HG02798 (cell line): ENCODE results near the gene SARS2.

Experiments
- ATAC-seq: cut with Tn5 transposase; IDR thresholded peaks from one replicate; pipeline ENCODE4 v1.9.1; 2021; ENCODE audit warnings: mild to moderate bottlenecking; ENCODE audit not compliant: unreplicated experiment, poor library complexity

Gene SARS2

DNA sequence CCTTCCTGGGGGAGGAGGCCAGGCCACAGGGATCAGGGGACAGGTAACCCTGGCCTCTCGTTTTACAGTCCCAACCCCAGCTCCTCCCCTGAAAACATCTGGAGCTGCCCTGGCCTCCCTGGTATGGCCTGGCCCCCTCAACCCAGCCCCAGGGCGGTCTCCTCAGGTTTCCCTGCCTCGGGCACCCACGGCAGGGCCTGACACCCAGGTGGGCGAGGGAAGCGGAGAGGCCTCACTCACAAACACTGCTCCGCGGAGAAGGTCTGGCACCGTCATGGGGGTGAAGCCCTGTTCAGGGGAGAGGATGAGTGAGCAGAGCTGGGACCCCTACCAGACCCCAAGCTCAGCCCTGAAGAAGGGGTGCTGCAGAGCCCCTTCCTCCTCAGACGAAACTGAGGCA, 12.0 kb downstream of the SARS2 start:
- no peak for ATAC-seq

DNA sequence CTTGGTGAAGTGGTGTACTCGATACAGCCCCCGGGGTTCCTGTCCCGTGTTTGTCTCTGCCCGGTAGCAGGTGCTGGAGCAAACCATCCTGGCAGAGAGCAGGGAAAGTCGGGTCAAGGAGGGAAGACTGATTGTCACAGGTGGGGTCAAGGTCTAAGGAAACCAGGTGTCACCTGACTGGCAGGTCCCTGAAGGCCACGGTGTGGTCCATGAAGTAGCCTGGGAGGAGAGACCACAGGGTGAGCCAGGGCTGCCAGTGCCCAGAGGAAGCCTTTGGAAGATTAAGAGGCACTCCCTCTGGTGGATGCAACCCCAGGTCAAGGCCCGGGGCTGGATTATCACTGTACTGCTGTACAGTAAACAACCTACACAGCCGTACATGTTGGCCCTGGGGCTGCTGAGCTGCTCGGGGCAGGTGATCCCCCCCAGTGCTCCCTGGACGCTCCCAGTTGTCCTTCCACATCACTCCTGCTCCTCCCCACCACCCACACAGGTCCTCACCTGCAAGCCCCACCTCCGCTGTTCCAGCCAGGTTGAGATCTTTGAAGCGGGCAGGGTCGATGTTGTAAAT, 12.6 kb downstream of the SARS2 start:
- no peak for ATAC-seq

DNA sequence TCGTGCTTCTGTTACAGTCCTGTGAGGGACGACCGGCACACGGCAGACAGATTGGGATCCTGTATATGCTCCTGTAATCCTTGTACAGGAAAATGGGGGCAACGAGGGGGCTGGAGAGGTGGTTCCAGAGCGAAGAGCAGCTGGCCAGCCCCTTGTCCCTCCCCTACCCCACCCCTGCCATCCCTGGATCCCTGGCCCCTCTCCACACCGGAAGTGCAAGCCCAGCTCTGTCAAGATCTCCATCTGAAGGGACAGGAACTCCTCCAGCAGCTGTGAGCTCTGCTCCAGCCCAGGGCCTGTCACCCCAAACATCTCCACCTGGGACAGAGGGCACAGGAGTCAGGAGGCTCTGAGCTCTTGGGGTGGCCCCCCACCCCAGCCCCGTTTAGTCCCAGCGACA, 13.0 kb downstream of the SARS2 start:
- ATAC-seq, result no peak

DNA sequence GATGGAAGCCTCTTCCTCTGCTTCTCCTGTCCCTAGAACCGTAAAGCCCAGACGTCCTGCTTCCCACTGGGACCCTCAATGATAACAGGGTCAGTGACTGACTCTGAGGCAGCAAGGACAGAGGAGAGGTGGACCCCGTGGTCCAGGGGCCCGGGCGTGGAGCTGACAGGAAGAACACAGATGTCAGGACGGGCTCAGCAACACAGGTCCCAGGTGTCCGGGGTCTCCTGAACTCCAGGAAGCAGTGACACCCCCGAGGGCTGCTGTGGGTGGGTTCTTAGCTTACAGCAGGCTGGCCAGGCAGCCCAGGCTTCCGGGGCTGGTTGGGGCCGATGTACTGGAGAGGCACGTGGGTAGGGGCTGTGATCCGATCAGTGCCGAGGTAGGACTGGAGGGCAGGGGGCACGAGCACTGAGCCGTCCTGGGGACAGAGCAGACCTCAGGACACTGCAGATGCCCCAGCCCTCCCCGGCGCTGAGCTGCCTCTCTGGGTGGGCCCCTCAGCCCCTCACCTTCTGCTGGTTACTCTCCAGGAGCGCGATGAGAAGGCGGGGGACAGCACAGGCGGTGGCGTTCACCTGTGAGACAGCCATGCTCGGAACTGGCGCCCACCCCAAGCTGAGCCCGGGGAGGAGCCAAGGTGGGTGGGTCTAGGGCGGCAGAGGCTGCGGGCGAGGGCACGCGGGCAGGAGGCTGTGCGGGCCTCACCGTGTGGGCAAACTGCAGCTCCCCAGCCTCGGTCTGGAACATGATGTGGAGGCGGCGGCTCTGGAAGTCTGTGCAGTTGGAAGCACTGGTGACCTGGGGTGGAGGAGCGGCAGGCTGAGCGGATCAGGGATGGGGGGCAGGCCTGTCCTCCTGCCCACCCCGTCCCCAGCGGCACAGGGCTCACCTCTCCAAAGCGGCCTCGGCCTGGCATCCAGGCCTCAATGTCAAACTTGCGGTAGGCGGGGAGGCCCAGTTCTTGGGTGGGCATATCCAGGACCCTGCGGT, 14.9 kb downstream of the SARS2 start:
- ATAC-seq, result no peak

DNA sequence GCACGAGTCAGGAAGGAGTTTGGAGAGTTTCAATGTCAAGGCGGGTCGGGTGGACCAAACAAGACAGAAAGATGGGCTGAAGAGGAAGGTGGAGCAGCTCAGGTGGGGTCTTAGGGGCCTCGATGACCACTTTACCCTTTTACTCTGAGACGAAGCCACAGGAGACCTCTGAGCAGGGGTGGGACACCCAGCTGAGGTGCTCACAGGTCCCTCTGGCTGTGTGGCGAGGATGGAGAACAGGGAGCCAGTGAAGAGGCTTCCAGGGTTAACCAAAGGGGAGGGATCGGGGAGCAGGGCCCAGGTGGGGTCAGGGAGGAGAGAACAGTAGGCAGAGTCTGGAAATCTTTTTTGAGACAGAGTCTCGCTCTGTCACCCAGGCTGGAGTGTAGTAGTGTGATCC, 16.6 kb downstream of the SARS2 start:
- ATAC-seq, result no peak

DNA sequence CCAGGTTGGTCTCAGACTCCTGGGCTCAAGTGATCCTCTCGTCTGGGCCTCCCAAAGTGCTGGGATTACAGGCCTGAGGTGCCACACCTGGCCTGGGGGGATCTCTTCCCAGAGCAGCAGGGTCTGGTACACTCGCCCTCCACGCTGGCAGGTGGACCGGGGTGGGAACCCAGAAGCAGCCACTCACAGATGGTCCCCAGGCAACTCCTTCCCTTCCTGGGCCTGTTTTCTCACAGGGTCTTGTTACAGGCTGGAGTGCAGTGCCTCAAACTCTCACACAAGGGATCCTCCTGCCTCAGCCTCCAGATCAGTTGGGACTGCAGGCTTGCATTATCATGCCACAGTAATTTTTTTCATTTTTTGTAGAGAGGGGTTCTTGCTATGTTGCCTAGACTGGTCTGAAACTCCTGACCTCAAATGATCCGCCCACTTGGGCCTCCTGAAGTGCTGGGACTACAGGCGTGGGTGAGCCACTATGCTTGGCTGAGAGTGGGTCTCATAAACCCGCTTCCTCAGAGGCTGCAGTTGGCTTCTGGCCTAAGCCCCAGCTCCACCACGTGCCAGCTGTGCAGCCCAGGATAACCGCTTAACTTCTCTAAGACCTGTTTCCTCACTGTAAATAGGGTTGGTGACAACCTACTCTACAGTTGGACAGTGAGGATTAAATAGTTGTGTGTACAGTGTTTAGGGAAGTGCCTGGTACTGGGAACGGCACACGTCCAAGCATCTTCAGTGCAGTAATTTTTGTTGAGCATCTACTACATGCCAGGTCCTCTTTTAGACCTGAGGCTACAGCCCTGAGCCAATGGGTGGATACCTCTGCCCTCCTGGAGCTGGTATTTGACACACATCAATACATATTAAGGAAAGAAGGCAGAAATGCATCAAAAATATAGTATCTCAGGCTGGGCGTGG, 17.7 kb downstream of the SARS2 start:
- no peak for ATAC-seq

DNA sequence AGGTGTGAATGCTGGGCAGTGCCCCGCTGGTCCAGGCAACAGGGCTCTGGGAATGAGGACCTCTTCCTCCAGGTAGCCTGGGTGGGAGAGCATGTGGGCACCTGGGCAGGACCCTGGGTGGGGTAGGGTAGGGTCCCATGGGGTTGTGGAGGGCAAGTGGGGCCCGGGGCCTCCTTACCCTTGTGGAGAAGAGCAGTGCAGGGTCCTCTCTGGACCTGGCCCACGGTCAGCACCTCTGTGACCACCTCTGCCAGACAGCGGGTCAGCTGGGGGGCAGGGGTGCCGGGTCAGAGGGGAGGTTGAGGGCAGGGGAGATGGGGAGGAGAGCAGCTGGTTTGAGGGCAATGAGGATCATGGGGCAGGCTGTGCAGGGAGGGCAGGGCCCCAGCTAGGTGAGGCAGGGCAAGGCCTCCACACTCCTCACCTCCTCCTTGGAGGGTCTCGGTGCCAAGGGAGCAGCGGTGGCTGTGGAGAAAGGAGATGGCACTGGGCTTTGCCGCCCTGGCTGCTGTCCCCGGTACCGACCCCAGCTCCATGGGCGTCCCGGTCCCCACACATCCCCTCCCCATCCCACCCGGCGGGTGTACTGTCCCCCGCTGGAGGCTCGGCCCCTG, 19.1 kb downstream of the SARS2 start:
- ATAC-seq, result no peak

DNA sequence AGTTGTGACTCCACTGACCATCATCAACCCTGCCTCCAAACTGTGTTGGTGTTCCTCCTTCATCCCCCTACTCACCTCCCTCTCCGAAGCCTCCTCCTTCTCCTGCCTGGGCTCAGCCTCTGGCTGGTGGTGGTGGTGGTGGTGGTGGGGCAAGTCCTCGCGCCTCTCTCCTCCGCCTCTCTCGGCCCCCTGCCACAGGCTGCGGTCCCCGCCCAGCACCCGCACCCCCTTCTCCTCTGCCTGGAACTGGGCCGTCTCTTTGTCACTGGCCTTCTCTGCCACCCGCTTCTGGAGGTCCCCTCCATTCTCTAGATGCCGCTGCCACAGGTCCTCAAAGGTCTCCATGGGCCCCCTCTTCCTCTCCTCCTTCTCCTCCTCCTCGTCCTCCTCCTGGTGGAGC, 20.1 kb downstream of the SARS2 start:
- ATAC-seq, result no peak

DNA sequence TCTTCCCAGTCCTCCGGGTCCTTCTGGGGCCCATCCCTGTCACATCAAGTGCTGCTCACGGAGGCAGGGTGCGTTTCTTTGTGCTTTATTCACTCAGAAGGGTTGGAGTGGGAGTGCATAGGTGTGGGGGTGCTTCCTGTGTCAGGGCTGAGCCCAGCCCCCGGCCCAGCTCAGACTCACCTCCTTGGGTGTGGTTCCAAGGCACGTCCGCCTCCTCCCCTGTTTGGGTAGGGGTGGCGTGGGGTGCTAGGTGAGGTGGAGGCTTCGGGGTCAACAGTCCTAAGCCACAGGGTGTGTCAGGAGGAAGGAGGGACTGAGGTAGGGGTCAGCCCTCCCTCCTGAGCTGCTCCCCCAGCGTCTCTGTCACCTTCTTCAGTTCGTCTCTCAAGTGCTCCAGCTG, 21.7 kb downstream of the SARS2 start:
- no peak for ATAC-seq

DNA sequence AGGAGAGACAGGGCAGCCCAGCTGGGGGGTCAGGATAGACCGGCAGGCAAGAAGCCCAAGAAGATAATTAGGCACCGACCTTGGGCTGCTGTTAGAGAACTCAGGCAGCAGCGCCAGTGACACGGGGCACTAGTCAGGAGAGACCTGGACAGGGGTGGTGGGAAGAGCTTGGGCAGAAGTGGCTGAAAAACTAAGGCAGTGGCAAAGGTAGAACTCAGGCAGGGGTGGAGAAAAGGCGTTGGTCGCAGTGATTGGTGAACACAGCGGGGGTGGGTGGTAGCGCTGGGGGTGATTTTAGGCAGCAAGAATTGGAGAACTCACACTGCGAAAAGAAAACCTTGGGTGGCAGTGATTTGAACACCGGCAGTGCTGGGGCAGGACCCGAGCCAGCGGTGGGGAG, 22.9 kb downstream of the SARS2 start:
- ATAC-seq, result no peak

DNA sequence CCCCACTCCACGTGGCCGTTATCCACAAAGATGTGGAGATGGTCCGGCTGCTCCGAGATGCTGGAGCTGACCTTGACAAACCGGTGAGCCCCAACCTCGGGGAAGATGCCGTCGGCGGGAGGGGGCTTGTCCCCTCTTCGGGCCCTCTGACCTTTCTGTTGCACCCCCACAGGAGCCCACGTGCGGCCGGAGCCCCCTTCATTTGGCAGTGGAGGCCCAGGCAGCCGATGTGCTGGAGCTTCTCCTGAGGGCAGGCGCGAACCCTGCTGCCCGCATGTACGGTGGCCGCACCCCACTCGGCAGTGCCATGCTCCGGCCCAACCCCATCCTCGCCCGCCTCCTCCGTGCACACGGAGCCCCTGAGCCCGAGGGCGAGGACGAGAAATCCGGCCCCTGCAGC, 23.3 kb downstream of the SARS2 start:
- no peak for ATAC-seq

DNA sequence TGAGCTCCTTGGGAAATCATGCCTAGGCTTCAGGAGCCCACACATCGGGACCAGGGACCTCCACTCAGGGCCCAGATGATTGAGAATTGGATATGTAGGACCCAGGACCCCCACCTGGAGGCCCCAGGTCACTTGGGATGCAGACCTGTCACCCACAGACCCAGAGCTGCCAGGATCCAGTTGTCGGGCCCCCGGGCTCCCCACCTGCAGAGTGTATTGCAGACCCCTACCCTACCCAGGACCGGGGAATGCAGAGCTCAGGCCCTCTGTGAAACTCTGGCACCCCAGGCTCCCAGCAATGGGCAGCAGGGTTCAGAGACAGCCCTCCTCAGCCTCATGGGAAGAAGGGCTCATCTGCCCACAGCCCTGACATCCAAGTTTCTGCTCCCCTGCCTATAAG, 24.9 kb downstream of the SARS2 start:
- ATAC-seq, result no peak

DNA sequence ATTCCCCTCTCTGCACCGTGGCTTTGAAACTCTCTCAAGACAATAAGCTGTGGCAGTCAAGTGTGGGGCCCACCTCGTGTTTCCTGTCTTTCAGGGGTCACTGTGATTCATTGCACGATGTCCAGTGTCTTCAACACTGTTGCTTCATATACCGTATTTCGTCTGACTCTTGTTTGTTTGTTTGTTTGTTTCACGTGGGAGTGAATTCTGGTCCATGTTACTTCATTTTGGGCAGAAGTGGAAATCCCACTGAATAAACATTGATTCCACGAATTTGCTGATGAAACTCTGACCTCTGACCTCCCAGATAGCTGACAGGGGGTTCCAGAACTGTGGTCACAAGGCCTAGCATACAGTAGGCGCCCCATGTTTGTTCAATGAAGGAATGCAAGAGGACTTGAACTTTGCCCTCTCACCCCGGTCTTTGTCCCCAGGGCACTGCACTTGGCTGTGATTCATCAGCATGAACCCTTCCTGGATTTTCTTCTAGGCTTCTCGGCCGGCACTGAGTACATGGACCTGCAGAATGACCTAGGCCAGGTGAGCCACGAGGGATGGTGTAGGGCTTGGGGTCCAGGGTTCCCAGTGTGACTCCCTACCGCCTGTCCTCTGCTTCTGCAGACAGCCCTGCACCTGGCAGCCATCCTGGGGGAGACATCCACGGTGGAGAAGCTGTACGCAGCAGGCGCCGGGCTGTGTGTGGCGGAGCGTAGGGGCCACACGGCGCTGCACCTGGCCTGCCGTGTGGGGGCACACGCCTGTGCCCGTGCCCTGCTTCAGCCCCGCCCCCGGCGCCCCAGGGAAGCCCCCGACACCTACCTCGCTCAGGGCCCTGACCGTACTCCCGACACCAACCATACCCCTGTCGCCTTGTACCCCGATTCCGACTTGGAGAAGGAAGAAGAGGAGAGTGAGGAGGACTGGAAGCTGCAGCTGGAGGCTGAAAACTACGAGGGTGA, 25.7 kb downstream of the SARS2 start:
- no peak for ATAC-seq

DNA sequence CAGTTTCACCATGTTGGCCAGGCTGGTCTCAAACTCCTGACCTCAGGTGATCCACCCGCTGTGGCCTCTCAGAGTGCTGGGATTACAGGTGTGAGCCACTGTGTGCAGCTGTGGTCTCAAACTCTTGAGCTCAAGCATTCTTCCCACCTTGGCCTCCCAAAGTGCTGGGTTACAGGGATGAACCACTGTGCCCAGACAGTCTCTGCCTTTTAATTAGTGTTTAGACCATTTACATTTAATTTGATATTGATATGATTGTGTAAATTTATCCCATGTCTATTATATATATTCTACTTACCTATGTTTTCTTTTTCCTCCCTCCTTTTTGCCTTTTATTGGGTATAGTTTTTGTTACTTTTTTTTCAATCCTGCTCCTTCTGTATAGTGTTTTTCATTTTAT, 28.9 kb downstream of the SARS2 start:
- ATAC-seq, result no peak

DNA sequence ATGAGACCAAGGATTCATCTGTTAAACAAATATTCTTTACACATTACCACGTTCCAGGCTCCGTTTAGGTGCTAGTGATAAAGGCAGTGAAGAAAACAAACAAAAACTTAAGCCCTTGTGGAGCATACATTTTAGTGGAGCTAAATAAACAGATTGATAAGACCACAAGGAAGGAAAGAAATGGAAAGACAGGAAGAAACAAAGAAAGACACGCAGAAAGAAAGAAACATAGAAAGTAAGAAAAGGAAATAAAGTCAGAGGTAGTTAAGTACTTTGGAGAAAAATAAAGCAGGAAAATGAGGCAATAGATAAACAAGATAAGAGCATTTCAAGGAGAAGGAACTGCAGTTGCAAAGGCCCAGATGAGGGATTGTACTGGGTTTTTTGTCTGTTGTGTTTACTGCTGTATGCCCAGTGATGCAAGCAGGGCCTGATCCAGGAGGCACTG, 29.8 kb downstream of the SARS2 start:
- no peak for ATAC-seq

DNA sequence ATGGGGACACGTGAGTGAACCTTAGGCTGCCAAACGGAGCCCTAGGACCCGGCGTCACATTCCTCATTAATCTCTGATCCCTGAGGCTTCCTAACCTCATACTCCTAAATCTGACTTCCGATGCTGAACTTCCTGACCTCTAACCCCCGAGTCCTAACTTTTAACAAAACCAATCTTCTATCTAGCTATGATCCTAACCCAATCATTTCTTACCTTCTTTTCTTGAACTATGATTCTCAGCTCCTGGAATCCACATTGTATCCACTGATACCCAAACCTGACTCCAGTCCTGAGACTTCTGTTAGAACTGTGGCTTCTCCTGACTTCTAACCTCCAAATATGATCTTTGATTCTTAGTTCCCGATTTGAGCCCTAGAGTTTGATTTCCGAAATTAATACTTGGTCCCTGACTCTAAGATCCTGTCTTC, 30.3 kb downstream of the SARS2 start:
- no peak for ATAC-seq

DNA sequence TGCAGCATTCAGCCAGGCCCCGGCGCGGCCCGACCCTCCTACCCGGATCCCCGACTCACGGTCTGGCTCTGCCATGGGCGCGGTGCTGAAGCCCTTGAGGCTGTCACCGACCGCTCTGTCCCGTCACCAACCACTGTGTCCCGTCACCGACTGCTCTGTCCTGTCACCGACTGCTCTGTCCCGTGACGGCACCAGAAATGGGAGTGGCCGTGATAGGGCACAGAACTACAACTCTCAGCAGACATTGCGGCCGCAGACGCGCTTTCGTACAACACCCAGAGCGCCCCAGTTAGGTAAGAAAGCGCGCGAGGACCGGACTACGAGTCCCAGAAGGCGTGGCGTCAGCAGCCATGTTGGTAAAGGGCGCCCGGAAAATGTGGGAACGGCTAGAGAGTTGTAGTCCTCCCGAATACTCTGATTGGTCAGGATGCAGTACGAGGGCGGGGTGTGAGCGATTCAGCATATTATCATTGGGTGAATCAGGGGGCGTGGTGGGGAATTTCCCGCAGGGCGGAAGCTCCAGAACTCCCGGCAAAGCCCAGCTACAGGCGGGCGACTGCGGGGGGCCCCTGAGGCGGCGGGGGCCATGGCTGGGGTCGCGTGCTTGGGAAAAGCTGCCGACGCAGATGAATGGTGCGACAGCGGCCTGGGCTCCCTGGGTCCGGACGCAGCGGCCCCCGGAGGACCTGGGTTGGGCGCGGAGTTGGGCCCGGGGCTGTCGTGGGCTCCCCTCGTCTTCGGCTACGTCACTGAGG, 30.9 kb downstream of the SARS2 start, which contains the start of the genes NFKBIB and SIRT2:
Gene NFKBIB (plus strand): TSS at position 523 of the 755 bp plus-strand sequence. CDS start 64 bp downstream, at position 587.
Gene SIRT2 (minus strand): TSS at position 172 of the 755 bp plus-strand sequence. CDS start 97 bp downstream, at position 75.
- peak; percentile 94 for ATAC-seq

DNA sequence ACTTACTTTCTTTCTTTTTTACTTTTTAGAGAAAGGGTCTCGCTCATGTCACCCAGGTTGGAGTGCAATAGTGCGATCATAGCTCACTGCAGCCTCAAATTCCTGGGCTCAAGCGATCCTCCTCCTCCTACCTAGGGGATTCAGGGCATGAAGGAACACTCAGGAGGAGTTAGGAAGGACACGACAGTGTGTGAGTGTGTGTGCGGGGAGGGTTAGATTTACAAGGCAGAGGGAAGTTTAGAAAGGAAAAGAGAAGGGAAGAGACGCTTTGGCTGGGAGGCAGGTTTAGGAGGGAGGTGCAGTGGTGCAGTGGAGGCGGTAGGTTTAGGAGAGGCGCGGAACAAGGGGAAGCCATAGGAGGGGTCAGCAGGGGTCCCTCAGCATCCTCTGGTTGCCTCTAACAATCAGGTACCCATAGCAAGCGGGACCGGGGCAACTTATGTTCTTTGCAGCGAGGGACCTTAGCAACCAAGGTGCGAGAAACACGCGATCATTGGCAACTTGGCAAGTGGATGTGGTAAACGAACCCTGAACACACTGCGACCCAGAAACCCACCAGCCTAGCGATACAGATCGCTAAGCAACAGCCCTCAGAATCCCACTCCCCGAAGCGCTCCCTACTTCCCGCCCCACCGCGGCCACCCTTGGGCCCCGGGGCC, 31.6 kb downstream of the SARS2 start:
- ATAC-seq, result no peak
